Measurements from ENCODE around the gene SH3RF1.

DNA sequence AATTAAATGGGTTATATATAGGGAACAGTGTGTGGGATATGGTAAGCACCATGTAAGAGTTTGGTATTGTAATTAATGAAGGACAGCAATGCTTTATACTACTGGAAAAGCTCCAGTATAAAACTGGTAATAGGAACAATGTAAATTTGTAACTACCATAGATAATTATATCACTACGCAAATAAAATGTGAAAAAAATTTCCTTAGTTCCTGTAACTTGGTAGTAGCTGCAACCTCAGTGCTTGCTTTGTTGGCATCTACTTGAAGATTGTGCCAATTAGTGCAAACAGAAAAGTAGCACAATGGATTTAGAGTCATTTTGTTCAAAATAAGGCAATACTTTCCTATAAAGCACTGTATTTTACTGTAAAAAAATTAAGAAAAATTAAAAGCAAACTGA lies 34.4 kb upstream of the SH3RF1 start:
- TF ChIP-seq, protein P1, sequence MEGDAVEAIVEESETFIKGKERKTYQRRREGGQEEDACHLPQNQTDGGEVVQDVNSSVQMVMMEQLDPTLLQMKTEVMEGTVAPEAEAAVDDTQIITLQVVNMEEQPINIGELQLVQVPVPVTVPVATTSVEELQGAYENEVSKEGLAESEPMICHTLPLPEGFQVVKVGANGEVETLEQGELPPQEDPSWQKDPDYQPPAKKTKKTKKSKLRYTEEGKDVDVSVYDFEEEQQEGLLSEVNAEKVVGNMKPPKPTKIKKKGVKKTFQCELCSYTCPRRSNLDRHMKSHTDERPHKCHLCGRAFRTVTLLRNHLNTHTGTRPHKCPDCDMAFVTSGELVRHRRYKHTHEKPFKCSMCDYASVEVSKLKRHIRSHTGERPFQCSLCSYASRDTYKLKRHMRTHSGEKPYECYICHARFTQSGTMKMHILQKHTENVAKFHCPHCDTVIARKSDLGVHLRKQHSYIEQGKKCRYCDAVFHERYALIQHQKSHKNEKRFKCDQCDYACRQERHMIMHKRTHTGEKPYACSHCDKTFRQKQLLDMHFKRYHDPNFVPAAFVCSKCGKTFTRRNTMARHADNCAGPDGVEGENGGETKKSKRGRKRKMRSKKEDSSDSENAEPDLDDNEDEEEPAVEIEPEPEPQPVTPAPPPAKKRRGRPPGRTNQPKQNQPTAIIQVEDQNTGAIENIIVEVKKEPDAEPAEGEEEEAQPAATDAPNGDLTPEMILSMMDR (IDR thresholded peaks at IDR 0.05): no peak
- no peak for TF ChIP-seq POLR2A (IDR thresholded peaks at IDR 0.05)
